HepG2 (cell line): ENCODE measurements around the gene IRF2. TPM values are rescaled to one million over a fixed set of nuclear protein-coding genes. Genes with fewer than 3 reads are reported as not detected.
A peak's percentile ranks its signal among the peaks of the same experiment; 100 is the strongest.

Experiments used
- ATAC-seq: fragments of 200-7000 bp; cut with Tn5 transposase; 3 replicates; pipeline ENCODE4 v1.9.1; 2020; ENCODE audit warnings: mild to moderate bottlenecking, moderate library complexity
- BruUV-seq: library from RNA; stranded (reverse); fragments of 400-500 nt; replicated peaks from 2 replicates; lab custom pipeline; 2021; lab: Mats Ljungman, UMichigan
- CTCF ChIA-PET: fragments of 300-600 bp; formaldehyde crosslinking; extraction: SDS; loops from one replicate; lab custom pipeline; 2021; ENCODE audit warnings: low total read pairs, inconsistent platforms, low intra/inter-chr PET ratio; lab: Yijun Ruan, JAX
- POLR2A ChIA-PET: fragments of 350-600 bp; sonication (Branson Sonifier 250); formaldehyde crosslinking; loops from one replicate; lab custom pipeline; 2020; ENCODE audit warnings: antibody characterized with exemption, inconsistent platforms; lab: Yijun Ruan, JAX
- DNase-seq: peaks from one replicate; pipeline ENCODE4 v3.0.0-alpha.2; 2015; ENCODE audit warnings: low spot score
- FAIRE-seq: peaks from 3 replicates; lab custom pipeline; 2011; peaks lifted over from hg19 to GRCh38; lab: Jason Lieb, UNC
- H2AFZ ChIP-seq: one replicate; pipeline ENCODE4 v1.6.1; 2011; ENCODE audit warnings: low read length, inconsistent platforms
- H3K27ac ChIP-seq: fragments of 300-600 bp; 3 replicates; pipeline ENCODE4 v1.8.0; 2011; ENCODE audit warnings: mixed run types, mild to moderate bottlenecking, mixed read lengths, low read length, inconsistent platforms; ENCODE audit not compliant: insufficient read depth; ENCODE audit errors: extremely low read length
- H3K27me3 ChIP-seq, 2 experiments: fragments of 200-600 bp in 1 of 2; 2 replicates in 1 of 2; 3 replicates in 1 of 2; pipeline versions ENCODE4 v1.6.0 to v1.8.0; 2011; ENCODE audit warnings: low read length in 2 of 2, mild to moderate bottlenecking in 2 of 2, moderate library complexity in 2 of 2, inconsistent platforms in 1 of 2; ENCODE audit not compliant: insufficient read depth in 2 of 2, control insufficient read depth in 1 of 2
- H3K36me3 ChIP-seq, 2 experiments: fragments of 200-600 bp in 1 of 2; replicated peaks in 1 of 2; 2 replicates in 1 of 2; 3 replicates in 1 of 2; pipeline versions ENCODE4 v1.5.1 to v1.8.0; 2011; ENCODE audit warnings: low read length in 2 of 2, inconsistent platforms in 1 of 2; ENCODE audit not compliant: insufficient read depth in 2 of 2, control insufficient read depth in 1 of 2
- H3K4me1 ChIP-seq: 2 replicates; pipeline ENCODE4 v1.5.1; 2012; ENCODE audit warnings: low read length, inconsistent platforms; ENCODE audit not compliant: insufficient read depth
- H3K4me2 ChIP-seq: 2 replicates; pipeline ENCODE4 v1.6.0; 2011; ENCODE audit warnings: low read depth, low read length, inconsistent platforms
- H3K4me3 ChIP-seq, 3 experiments: fragments of 200-600 bp in 1 of 3; sonication (generic), shearing (Covaris generic) in 1 of 3; replicated peaks in 1 of 3; 2 replicates each; pipeline ENCODE4 v1.5.1; 2011 to 2016; ENCODE audit warnings: low read length in 3 of 3, inconsistent platforms in 2 of 3, low read depth in 2 of 3, mild to moderate bottlenecking in 2 of 3, control low read depth in 1 of 3, mixed read lengths in 1 of 3; ENCODE audit not compliant: insufficient read depth in 1 of 3
- H3K79me2 ChIP-seq: one replicate; pipeline ENCODE4 v1.6.1; 2011; ENCODE audit warnings: low read length, inconsistent platforms; ENCODE audit not compliant: insufficient read depth
- H3K9ac ChIP-seq: 2 replicates; pipeline ENCODE4 v1.6.0; 2011; ENCODE audit warnings: mild to moderate bottlenecking, low read depth, low read length, inconsistent platforms; ENCODE audit not compliant: insufficient read depth
- H3K9me3 ChIP-seq: 2 replicates; pipeline ENCODE4 v1.5.1; 2012; ENCODE audit warnings: mild to moderate bottlenecking, low read length
- H4K20me1 ChIP-seq: 2 replicates; pipeline ENCODE4 v1.6.0; 2011; ENCODE audit warnings: inconsistent platforms, mild to moderate bottlenecking, low read length, moderate library complexity; ENCODE audit not compliant: insufficient read depth
- BHLHE40 ChIP-seq: IDR thresholded peaks from 2 replicates; pipeline ENCODE4 v1.6.1; 2011; ENCODE audit warnings: low read length, improper control_type of control experiment
- GMEB1 ChIP-seq: sonication (generic); formaldehyde crosslinking; IDR thresholded peaks from 2 replicates; pipeline ENCODE4 v1.5.1; 2020; ENCODE audit warnings: missing genetic modification reagents, mild to moderate bottlenecking, borderline replicate concordance
- HMGXB3 ChIP-seq: sonication (generic); formaldehyde crosslinking; IDR thresholded peaks from 2 replicates; pipeline ENCODE4 v1.4.0; 2020; ENCODE audit warnings: missing genetic modification reagents, borderline replicate concordance
- KDM5A ChIP-seq: fragments of 200-600 bp; sonication (generic); IDR thresholded peaks from 2 replicates; pipeline ENCODE4 v1.7.0; 2018; ENCODE audit warnings: antibody characterized with exemption, mild to moderate bottlenecking, low read length, borderline replicate concordance
- MTERF4 ChIP-seq: sonication (generic); formaldehyde crosslinking; IDR thresholded peaks from 2 replicates; pipeline ENCODE4 v1.8.0; 2023; ENCODE audit warnings: mild to moderate bottlenecking, missing genetic modification reagents
- NFRKB ChIP-seq: fragments of 450-650 bp; IDR thresholded peaks from 2 replicates; pipeline ENCODE4 v1.6.1; 2017
- PHF5A ChIP-seq: IDR thresholded peaks from one replicate; pipeline ENCODE4 v1.6.1; 2018; ENCODE audit warnings: low read depth, missing genetic modification reagents; ENCODE audit not compliant: unreplicated experiment
- SAP130 ChIP-seq: IDR thresholded peaks from 2 replicates; pipeline ENCODE4 v1.6.1; 2016; ENCODE audit warnings: low read depth
- SMAD3 ChIP-seq: sonication (generic); formaldehyde crosslinking; IDR thresholded peaks from 2 replicates; pipeline ENCODE4 v1.4.0; 2020; ENCODE audit warnings: missing genetic modification reagents
- TFDP2 ChIP-seq: sonication (generic); formaldehyde crosslinking; IDR thresholded peaks from 2 replicates; pipeline ENCODE4 v1.4.0; 2020; ENCODE audit warnings: missing genetic modification reagents
- WIZ ChIP-seq: sonication (generic); formaldehyde crosslinking; IDR thresholded peaks from 2 replicates; pipeline ENCODE4 v1.5.1; 2020; ENCODE audit warnings: mild to moderate bottlenecking, missing genetic modification reagents
- ZNF557 ChIP-seq: sonication (generic); formaldehyde crosslinking; IDR thresholded peaks from 2 replicates; pipeline ENCODE4 v1.4.0; 2020; ENCODE audit warnings: missing genetic modification reagents
- ZNF724P ChIP-seq: sonication (generic); formaldehyde crosslinking; IDR thresholded peaks from 2 replicates; pipeline ENCODE4 v1.8.0; 2022; ENCODE audit warnings: missing genetic modification reagents, borderline replicate concordance
- ZNF83 ChIP-seq: sonication (generic); formaldehyde crosslinking; IDR thresholded peaks from 2 replicates; pipeline ENCODE4 v1.4.0; 2020; ENCODE audit warnings: missing genetic modification reagents, mild to moderate bottlenecking, borderline replicate concordance
- WGBS: methylation state at CpG from one replicate; pipeline ENCODE4 v1.1.6; 2017; ENCODE audit warnings: low lambda C conversion rate; 5-methylcytosine and 5-hydroxymethylcytosine counted together
- in situ Hi-C: cut with HindIII; loops from 2 replicates; pipeline ENCODE4 v1.10.0; 2017; ENCODE audit warnings: low pct_unique_long_range_greater_than_20kb; ENCODE audit not compliant: extremely low pct_ligation_motif_present
- intact Hi-C: fragments of 100-400 bp; cut with micrococcal nuclease; formaldehyde crosslinking; loops from one replicate; pipeline ENCODE4 v1.10.0; 2022; ENCODE audit not compliant: unreplicated experiment
- polyA plus RNA-seq, 8 experiments: library from polyadenylated mRNA; depleted of rRNA in 3 of 8; stranded (reverse) in 7 of 8; unstranded in 1 of 8; fragments of >200 nt; fragmentation: Illumina TruSeq in 4 of 8; extraction: Trizol in 4 of 8; gene quantifications; 2 replicates each; pipeline versions ENCODE4 v1.2.1 to v1.2.3, GENCODE V29; 2011 to 2016; ENCODE audit warnings: low read depth in 4 of 8, missing spikeins in 1 of 8, mixed read lengths in 1 of 8; ENCODE audit not compliant: insufficient read depth in 1 of 8
- total RNA-seq, 5 experiments: library from RNA; depleted of rRNA; stranded (reverse); fragments of >200 nt; fragmentation: Illumina TruSeq; extraction: Trizol; gene quantifications; 2 replicates each; pipeline ENCODE4 v1.2.3, GENCODE V29; 2016; ENCODE audit warnings: low read depth in 1 of 5

IRF2 gene
- total and polyA plus RNA-seq, 2 of the 13 experiments (the other 11 are each of a cell fraction or from before 2014, with no cell fraction given), result 15.5 to 28.8 TPM

GRCh38 chr4:184475096-184475461, 729 bp upstream of the IRF2 start (continued):
- 0 out of 2 replicates have a peak, but pooled peaks have one; percentile 11 for TF ChIP-seq MTERF4 (CRISPR knock-in tag)
- no peak for TF ChIP-seq BHLHE40
- TF ChIP-seq ZNF724P (CRISPR knock-in tag), result 0 out of 2 replicates have a peak, but pooled peaks have one; percentile 7
- no peak for TF ChIP-seq NFRKB
- TF ChIP-seq WIZ (CRISPR knock-in tag), result no peak

GRCh38 chr4:184473499-184474262, 669 bp downstream of the IRF2 start:
- H3K27ac ChIP-seq, result peak overlapping the region; percentile 92
- POLR2A ChIA-PET, result interaction anchor here (0.7 to 1.8 kb wide), 14 partner anchors 8 to 209 kb away, joined by 3 to 23 read pairs (median 5); partner anchors contain the start of genes CASP3 and PRIMPOL
- H4K20me1 ChIP-seq, result peaks cover 15% of the 10 kb centered on the region
- TSS peak; percentile 36 for BruUV-seq
- intact Hi-C loops, result loop anchor here (2.0 to 10.0 kb wide), 5 partner anchors 33 to 186 kb away; partner anchors contain the start of genes CASP3 and PRIMPOL
- no peak for DNase-seq
- ATAC-seq, result no peak
- CTCF ChIA-PET, result no interaction called here
- H2AFZ ChIP-seq, result no peak overlapping the region
- H3K36me3 ChIP-seq, result no peaks in the 10 kb centered on the region
- in situ Hi-C loops, result loop anchor here (5.0 kb wide), 1 partner anchor 41 kb away; no protein-coding TSS in a partner anchor
- no peaks in the 10 kb centered on the region for H3K9me3 ChIP-seq
- peaks cover 58% of the 10 kb centered on the region for H3K4me1 ChIP-seq
- WGBS, result 2% methylated on average over 7 of the region's 65 CpGs
- peak overlapping the region; percentile 85 for H3K4me2 ChIP-seq
- peaks cover 59% of the 10 kb centered on the region for H3K79me2 ChIP-seq
- FAIRE-seq, result no peak
- no peaks in the 10 kb centered on the region; a peak in 1 of 5 replicates for H3K27me3 ChIP-seq
- H3K9ac ChIP-seq, result peak overlapping the region; percentile 91
- H3K4me3 ChIP-seq, result peak overlapping the region; percentile 72 to 99 (median 94)
- TF ChIP-seq SAP130, result no peak; the same call in 1 of the 2 replicates
- TF ChIP-seq TFDP2 (CRISPR knock-in tag), result no peak
- TF ChIP-seq GMEB1, result no peak
- TF ChIP-seq KDM5A, result no peak; the same call in 1 of the 2 replicates
- no peak for TF ChIP-seq PHF5A (CRISPR knock-in tag)
- TF ChIP-seq ZNF83 (CRISPR knock-in tag), result peak; percentile 65; the same call in 1 of the 2 replicates
- no peak for TF ChIP-seq ZNF557 (CRISPR knock-in tag)
- no peak for TF ChIP-seq HMGXB3 (CRISPR knock-in tag)
- TF ChIP-seq SMAD3 (CRISPR knock-in tag), result no peak
